Fibroblast of lung (primary cell): ENCODE data around the gene CTSG. TPM values are rescaled to one million over a fixed set of nuclear protein-coding genes. Genes with fewer than 3 reads are reported as not detected.

ENCODE experiments used
- DNase-seq, 2 donors: peaks; one replicate each; pipeline versions ENCODE4 v3.0.0 to v3.0.0-alpha.2; 2010; ENCODE audit warnings: low read depth in 2 of 2
- H2AFZ ChIP-seq: 2 replicates; pipeline ENCODE4 v1.5.1; 2012; ENCODE audit warnings: low read length, control low read depth, inconsistent platforms
- H3K27ac ChIP-seq: 2 replicates; pipeline ENCODE4 v1.5.1; 2011; ENCODE audit warnings: low read length, control low read depth; ENCODE audit not compliant: insufficient read depth
- H3K27me3 ChIP-seq: 2 replicates; pipeline ENCODE4 v1.5.1; 2011; ENCODE audit warnings: mild to moderate bottlenecking, low read length; ENCODE audit not compliant: control insufficient read depth, insufficient read depth
- H3K36me3 ChIP-seq: 2 replicates; pipeline ENCODE4 v1.5.1; 2011; ENCODE audit warnings: low read length; ENCODE audit not compliant: control insufficient read depth, insufficient read depth
- H3K4me1 ChIP-seq: 2 replicates; pipeline ENCODE4 v1.5.1; 2011; ENCODE audit warnings: low read length; ENCODE audit not compliant: control insufficient read depth, insufficient read depth; ENCODE audit errors: extremely low read depth
- H3K4me2 ChIP-seq: 2 replicates; pipeline ENCODE4 v1.5.1; 2011; ENCODE audit warnings: low read length, control low read depth; ENCODE audit not compliant: insufficient read depth; ENCODE audit errors: extremely low read depth
- H3K4me3 ChIP-seq, 4 experiments: fragments of 200-600 bp in 1 of 4; sonication (generic) in 1 of 4; replicated peaks in 1 of 4; 2 replicates each; pipeline ENCODE4 v1.5.1; 2011 to 2016; ENCODE audit warnings: low read length in 4 of 4, low read depth in 3 of 4, mild to moderate bottlenecking in 3 of 4, control low read depth in 2 of 4, inconsistent platforms in 1 of 4, mixed read lengths in 1 of 4; ENCODE audit not compliant: insufficient read depth in 1 of 4; ENCODE audit errors: control extremely low read depth in 1 of 4
- H3K79me2 ChIP-seq: 2 replicates; pipeline ENCODE4 v1.5.1; 2012; ENCODE audit warnings: mild to moderate bottlenecking, low read length, inconsistent platforms; ENCODE audit not compliant: control insufficient read depth, insufficient read depth
- H3K9ac ChIP-seq: 2 replicates; pipeline ENCODE4 v1.5.1; 2011; ENCODE audit warnings: mild to moderate bottlenecking, low read length, control low read depth; ENCODE audit not compliant: insufficient read depth
- H3K9me3 ChIP-seq: 2 replicates; pipeline ENCODE4 v1.5.1; 2012; ENCODE audit warnings: low read depth, low read length; ENCODE audit not compliant: control insufficient read depth, insufficient read depth
- H4K20me1 ChIP-seq: 2 replicates; pipeline ENCODE4 v1.5.1; 2011; ENCODE audit warnings: low read length; ENCODE audit not compliant: control insufficient read depth, insufficient read depth; ENCODE audit errors: extremely low read depth
- EZH2 ChIP-seq: IDR thresholded peaks from 2 replicates; pipeline ENCODE4 v1.5.1; 2012; ENCODE audit warnings: low read length, control low read depth, mild to moderate bottlenecking; ENCODE audit errors: missing control alignments
- polyA minus RNA-seq: library from RNA; depleted of rRNA, polyadenylated mRNA; stranded (reverse); fragments of >200 nt; gene quantifications from 2 replicates; pipeline ENCODE4 v1.2.3, GENCODE V29; 2011; ENCODE audit warnings: low replicate concordance
- polyA plus RNA-seq, 2 donors: library from polyadenylated mRNA; depleted of rRNA in 1 of 2; stranded (reverse) in 1 of 2; unstranded in 1 of 2; fragments of >200 nt; gene quantifications; 2 replicates each; pipeline ENCODE4 v1.2.1, GENCODE V29; 2011 to 2012; ENCODE audit warnings: missing spikeins in 1 of 2
- total RNA-seq: library from RNA; depleted of rRNA; stranded (reverse); fragments of >200 nt; gene quantifications from 2 replicates; pipeline ENCODE4 v1.2.1, GENCODE V29; 2014
- TF ChIP-seq, protein P1 (sequence below), 2 donors: IDR thresholded peaks in 1 of 2; conservative IDR thresholded peaks in 1 of 2; 1 replicate in 1 of 2; 2 replicates in 1 of 2; pipeline ENCODE4 v1.5.1; 2011 to 2012; ENCODE audit warnings: low read length in 2 of 2, control low read depth in 1 of 2, inconsistent platforms in 1 of 2, low read depth in 1 of 2, mild to moderate bottlenecking in 1 of 2

The CTSG gene
- total RNA-seq (not detected in 2 replicates), polyA plus RNA-seq (not detected in 2 replicates), polyA minus RNA-seq (not detected in 2 replicates)
- not detected in 2 replicates for polyA plus RNA-seq (2012)

GRCh38 chr14:24576182-24576581 is at the start of gene CTSG:
TSS of gene CTSG (minus strand) at chr14:24576250. CDS start at chr14:24576223, 27 bp downstream.
- no peak within 1 kb of the TSS for H3K4me3 ChIP-seq
- H3K27ac ChIP-seq: no peak within 1 kb of the TSS
- no peak within 1 kb of the TSS for H2AFZ ChIP-seq
- no peaks in the 10 kb centered on the region for H3K4me1 ChIP-seq
- no peaks in the 10 kb centered on the region for H3K27me3 ChIP-seq
- H3K36me3 ChIP-seq: no peaks in the 10 kb centered on the region
- no peaks in the 10 kb centered on the region for H3K9me3 ChIP-seq
- TF ChIP-seq EZH2: no peak
- TF ChIP-seq, protein P1, sequence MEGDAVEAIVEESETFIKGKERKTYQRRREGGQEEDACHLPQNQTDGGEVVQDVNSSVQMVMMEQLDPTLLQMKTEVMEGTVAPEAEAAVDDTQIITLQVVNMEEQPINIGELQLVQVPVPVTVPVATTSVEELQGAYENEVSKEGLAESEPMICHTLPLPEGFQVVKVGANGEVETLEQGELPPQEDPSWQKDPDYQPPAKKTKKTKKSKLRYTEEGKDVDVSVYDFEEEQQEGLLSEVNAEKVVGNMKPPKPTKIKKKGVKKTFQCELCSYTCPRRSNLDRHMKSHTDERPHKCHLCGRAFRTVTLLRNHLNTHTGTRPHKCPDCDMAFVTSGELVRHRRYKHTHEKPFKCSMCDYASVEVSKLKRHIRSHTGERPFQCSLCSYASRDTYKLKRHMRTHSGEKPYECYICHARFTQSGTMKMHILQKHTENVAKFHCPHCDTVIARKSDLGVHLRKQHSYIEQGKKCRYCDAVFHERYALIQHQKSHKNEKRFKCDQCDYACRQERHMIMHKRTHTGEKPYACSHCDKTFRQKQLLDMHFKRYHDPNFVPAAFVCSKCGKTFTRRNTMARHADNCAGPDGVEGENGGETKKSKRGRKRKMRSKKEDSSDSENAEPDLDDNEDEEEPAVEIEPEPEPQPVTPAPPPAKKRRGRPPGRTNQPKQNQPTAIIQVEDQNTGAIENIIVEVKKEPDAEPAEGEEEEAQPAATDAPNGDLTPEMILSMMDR (conservative IDR thresholded peaks at IDR 0.05 in 1 of 2, IDR thresholded peaks at IDR 0.05 in 1 of 2; ENCODE audit: low read depth in 1 of 2, low read length in 2 of 2): no peak
- no peak within 1 kb of the TSS for H3K9ac ChIP-seq
- no peaks in the 10 kb centered on the region for H4K20me1 ChIP-seq
- no peak for DNase-seq
- H3K4me2 ChIP-seq: no peak within 1 kb of the TSS
- no peaks in the 10 kb centered on the region for H3K79me2 ChIP-seq

GRCh38 chr14:24613747-24614146 is 37.7 kb upstream of the CTSG start:
- DNase-seq: no peak
- Histone ChIP-seq H3K9ac (no peak overlapping the region), H3K4me3 (no peak overlapping the region), H3K9me3 (no peaks in the 10 kb centered on the region), H3K27ac (no peak overlapping the region), H4K20me1 (no peaks in the 10 kb centered on the region), H3K27me3 (no peaks in the 10 kb centered on the region), H3K4me2 (no peak overlapping the region), H3K36me3 (no peaks in the 10 kb centered on the region), H3K79me2 (no peaks in the 10 kb centered on the region), H2AFZ (no peak overlapping the region), H3K4me1 (no peaks in the 10 kb centered on the region)
- TF ChIP-seq EZH2: no peak
- TF ChIP-seq, protein P1 (conservative IDR thresholded peaks at IDR 0.05 in 1 of 2, IDR thresholded peaks at IDR 0.05 in 1 of 2; ENCODE audit: low read depth in 1 of 2, low read length in 2 of 2): no peak

DNA sequence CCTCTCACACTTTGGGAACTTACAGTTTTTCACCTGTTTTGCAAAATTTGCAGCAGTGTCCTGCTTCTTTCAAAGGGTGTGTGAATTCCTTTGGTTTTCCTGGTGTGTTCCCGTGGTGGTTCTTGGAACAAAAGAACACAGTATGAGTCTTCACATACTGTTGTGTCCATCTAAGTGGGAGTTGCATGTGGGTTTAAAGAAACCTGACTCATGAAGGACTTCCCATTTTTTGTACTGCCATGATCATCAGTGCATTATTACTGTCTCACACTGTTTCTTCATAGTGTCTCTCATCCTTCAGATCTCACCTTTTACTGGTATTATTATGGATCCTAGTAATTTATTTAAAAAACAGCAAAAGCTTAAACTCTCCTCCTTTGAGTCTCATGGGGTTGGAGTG is 37.2 kb upstream of the CTSG start:
- no peak for TF ChIP-seq EZH2
- TF ChIP-seq, protein P1 (conservative IDR thresholded peaks at IDR 0.05 in 1 of 2, IDR thresholded peaks at IDR 0.05 in 1 of 2; ENCODE audit: low read depth in 1 of 2, low read length in 2 of 2): no peak
- H3K27me3 ChIP-seq: no peaks in the 10 kb centered on the region
- H3K27ac ChIP-seq: no peak overlapping the region
- no peaks in the 10 kb centered on the region for H3K79me2 ChIP-seq
- H3K4me3 ChIP-seq: no peak overlapping the region
- H4K20me1 ChIP-seq: no peaks in the 10 kb centered on the region
- no peak overlapping the region for H3K4me2 ChIP-seq
- H3K9ac ChIP-seq: no peak overlapping the region
- no peaks in the 10 kb centered on the region for H3K9me3 ChIP-seq
- H2AFZ ChIP-seq: no peak overlapping the region
- H3K36me3 ChIP-seq: no peaks in the 10 kb centered on the region
- H3K4me1 ChIP-seq: no peaks in the 10 kb centered on the region
- no peak for DNase-seq
